ENCODE results near the gene CACNA1G.

The CACNA1G gene

DNA sequence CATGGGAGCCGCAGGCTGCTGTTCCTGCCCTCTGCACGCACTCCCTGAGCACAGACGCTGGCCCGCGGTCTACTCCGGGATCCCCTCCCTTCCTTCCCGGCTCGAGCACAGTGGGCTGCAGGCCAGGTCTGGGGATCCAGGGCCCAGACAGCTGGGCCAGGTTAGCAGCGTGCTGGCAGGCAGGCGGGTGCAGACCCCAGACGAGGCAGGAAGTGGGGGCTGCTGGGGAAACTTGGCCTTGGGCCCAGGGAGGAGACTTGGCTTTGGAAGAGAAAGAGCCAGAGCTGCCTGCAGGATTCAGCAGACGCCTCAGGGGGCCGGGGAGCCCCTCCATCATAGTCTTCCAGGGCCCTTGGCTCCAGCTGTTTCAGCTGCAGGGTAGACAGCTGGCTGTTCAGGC lies 44.0 kb downstream of the CACNA1G start:
- H3K4me1 ChIP-seq, result peaks cover 0 to 8% (median 0%) of the 10 kb centered on the region in 10 experiments; a peak in 2 of 20 replicates
- no peak overlapping the region for H3K27ac ChIP-seq
- no peak for TF ChIP-seq Cebpa-rat (IDR thresholded peaks at IDR 0.05)
- H4K20me1 ChIP-seq, result no peaks in the 10 kb centered on the region
- no peaks in the 10 kb centered on the region for H3K36me3 ChIP-seq
- H3K4me2 ChIP-seq, result peak overlapping the region in 1 of 11 experiments; percentile 9; a peak in 1 of 22 replicates
- no peaks in the 10 kb centered on the region; a peak in 1 of 22 replicates for H3K27me3 ChIP-seq
- no peak overlapping the region for H3K9ac ChIP-seq
- no peaks in the 10 kb centered on the region for H3K9me3 ChIP-seq (replicated peaks in 1 of 11)
- H3K4me3 ChIP-seq, result no peak overlapping the region

DNA sequence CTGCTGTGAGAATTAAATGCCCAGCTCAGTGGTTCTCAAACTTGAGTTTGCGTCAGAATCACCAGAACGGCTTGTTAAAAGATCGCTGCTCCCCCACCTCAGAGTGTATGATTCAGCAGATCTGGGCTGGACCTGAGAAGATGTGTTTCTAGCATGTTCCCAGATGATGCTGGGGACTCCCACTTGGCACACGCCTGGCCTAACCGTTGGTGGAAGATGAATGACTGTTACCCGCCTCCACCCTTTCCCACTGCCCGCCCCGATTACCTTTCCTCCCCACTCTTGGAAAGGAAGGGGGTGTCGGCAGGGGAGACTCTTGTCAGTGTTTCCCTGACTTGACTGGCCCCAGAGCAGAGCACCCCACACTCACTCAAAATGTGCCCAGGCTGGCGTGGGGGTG lies 44.9 kb downstream of the CACNA1G start:
- Histone ChIP-seq H3K4me2 (no peak overlapping the region), H3K36me3 (no peaks in the 10 kb centered on the region), H3K9ac (no peak overlapping the region), H3K9me3 (replicated peaks in 1 of 11) (no peaks in the 10 kb centered on the region), H4K20me1 (no peaks in the 10 kb centered on the region), H3K4me3 (no peak overlapping the region), H3K27ac (no peak overlapping the region), H3K27me3 (no peaks in the 10 kb centered on the region; a peak in 1 of 22 replicates), H3K4me1 (peaks cover 0 to 8% (median 0%) of the 10 kb centered on the region in 10 experiments; a peak in 2 of 20 replicates)
- no peak for TF ChIP-seq Cebpa-rat (IDR thresholded peaks at IDR 0.05)

GRCh38 chr17:50607522-50608175 lies 47.1 kb downstream of the CACNA1G start:
- peaks cover 0 to 8% (median 0%) of the 10 kb centered on the region in 10 experiments; a peak in 2 of 20 replicates for H3K4me1 ChIP-seq

GRCh38 chr17:50608700-50609379 lies 48.3 kb downstream of the CACNA1G start:
- no peak overlapping the region for H3K27ac ChIP-seq

More at GRCh38 chr17:50607522-50608175, 47.1 kb downstream of the CACNA1G start:
- Histone ChIP-seq H3K9ac (no peak overlapping the region), H3K27ac (no peak overlapping the region), H3K36me3 (no peaks in the 10 kb centered on the region), H3K4me2 (peak overlapping the region in 2 of 11 experiments; percentile 30 to 31; a peak in 2 of 22 replicates), H3K27me3 (no peaks in the 10 kb centered on the region), H4K20me1 (no peaks in the 10 kb centered on the region), H3K4me3 (no peak overlapping the region), H3K9me3 (replicated peaks in 1 of 11) (no peaks in the 10 kb centered on the region)
- TF ChIP-seq Cebpa-rat (IDR thresholded peaks at IDR 0.05), result no peak

GRCh38 chr17:50609380-50610074 lies 49.0 kb downstream of the CACNA1G start:
- H3K9me3 ChIP-seq (replicated peaks in 1 of 11), result no peaks in the 10 kb centered on the region
- no peak overlapping the region for H3K9ac ChIP-seq
- H3K4me2 ChIP-seq, result no peak overlapping the region
- no peaks in the 10 kb centered on the region for H3K27me3 ChIP-seq
- no peaks in the 10 kb centered on the region for H3K36me3 ChIP-seq
- H4K20me1 ChIP-seq, result no peaks in the 10 kb centered on the region
- no peak overlapping the region for H3K27ac ChIP-seq
- peaks cover 5 to 16% (median 9%) of the 10 kb centered on the region in 10 experiments; a peak in 18 of 20 replicates for H3K4me1 ChIP-seq
- no peak overlapping the region for H3K4me3 ChIP-seq
- TF ChIP-seq Cebpa-rat (IDR thresholded peaks at IDR 0.05), result no peak

More at GRCh38 chr17:50608700-50609379, 48.3 kb downstream of the CACNA1G start:
- H4K20me1 ChIP-seq, result no peaks in the 10 kb centered on the region
- H3K9me3 ChIP-seq (replicated peaks in 1 of 11), result no peaks in the 10 kb centered on the region
- H3K4me2 ChIP-seq, result no peak overlapping the region
- peaks cover under 1 to 9% (median 2%) of the 10 kb centered on the region in 10 experiments; a peak in 18 of 20 replicates for H3K4me1 ChIP-seq
- H3K36me3 ChIP-seq, result no peaks in the 10 kb centered on the region
- no peak for TF ChIP-seq Cebpa-rat (IDR thresholded peaks at IDR 0.05)
- H3K9ac ChIP-seq, result no peak overlapping the region
- no peaks in the 10 kb centered on the region for H3K27me3 ChIP-seq
- no peak overlapping the region for H3K4me3 ChIP-seq

GRCh38 chr17:50611634-50612033 lies 51.1 kb downstream of the CACNA1G start:
- no peak for TF ChIP-seq Cebpa-rat (IDR thresholded peaks at IDR 0.05)
- Histone ChIP-seq H3K4me2 (no peak overlapping the region), H3K9me3 (replicated peaks in 1 of 11) (no peaks in the 10 kb centered on the region), H3K4me3 (no peak overlapping the region), H3K4me1 (peaks cover 5 to 16% (median 10%) of the 10 kb centered on the region in 10 experiments; a peak in 18 of 20 replicates), H3K27me3 (no peaks in the 10 kb centered on the region), H3K27ac (no peak overlapping the region), H3K9ac (no peak overlapping the region), H3K36me3 (no peaks in the 10 kb centered on the region), H4K20me1 (no peaks in the 10 kb centered on the region)

GRCh38 chr17:50612281-50612680 lies 51.8 kb downstream of the CACNA1G start:
- H4K20me1 ChIP-seq, result no peaks in the 10 kb centered on the region
- no peak for TF ChIP-seq Cebpa-rat (IDR thresholded peaks at IDR 0.05)

GRCh38 chr17:50613007-50613992 lies 52.8 kb downstream of the CACNA1G start:
- H3K9ac ChIP-seq, result no peak overlapping the region
- no peaks in the 10 kb centered on the region for H3K27me3 ChIP-seq

More at GRCh38 chr17:50612281-50612680, 51.8 kb downstream of the CACNA1G start:
- Histone ChIP-seq H3K4me1 (peaks cover 5 to 16% (median 10%) of the 10 kb centered on the region in 10 experiments; a peak in 18 of 20 replicates), H3K27me3 (no peaks in the 10 kb centered on the region), H3K4me2 (no peak overlapping the region), H3K9ac (no peak overlapping the region), H3K27ac (no peak overlapping the region), H3K36me3 (no peaks in the 10 kb centered on the region), H3K4me3 (no peak overlapping the region), H3K9me3 (replicated peaks in 1 of 11) (no peaks in the 10 kb centered on the region)

More at GRCh38 chr17:50613007-50613992, 52.8 kb downstream of the CACNA1G start:
- H3K4me2 ChIP-seq, result peak overlapping the region in 10 of 11 experiments; percentile 28 to 80 (median 50); a peak in 15 of 22 replicates
- TF ChIP-seq Cebpa-rat (IDR thresholded peaks at IDR 0.05), result no peak
- H3K27ac ChIP-seq, result no peak overlapping the region
- no peak overlapping the region for H3K4me3 ChIP-seq
- peaks cover 6 to 21% (median 12%) of the 10 kb centered on the region in 10 experiments; a peak in 19 of 20 replicates for H3K4me1 ChIP-seq
- no peaks in the 10 kb centered on the region for H4K20me1 ChIP-seq
- H3K9me3 ChIP-seq (replicated peaks in 1 of 11), result no peaks in the 10 kb centered on the region
- no peaks in the 10 kb centered on the region for H3K36me3 ChIP-seq

All from BLaER1 treated with 17β-estradiol and CSF1 and Interleukin-3, amounts not matched to agents 10 nM and 100 nM (cell line).